ENCODE results near the gene MAP3K12.

Gene MAP3K12

GRCh38 chr12:53505555-53506449, 6.5 kb upstream of the MAP3K12 start:
- no peak overlapping the region for H3K27ac ChIP-seq
- H3K27me3 ChIP-seq (ENCODE audit: control insufficient read depth, insufficient read depth, low read length): no peaks in the 10 kb centered on the region
- no peak overlapping the region for H3K4me3 ChIP-seq (ENCODE audit: low read depth, low read length)
- no peaks in the 10 kb centered on the region for H3K36me3 ChIP-seq (ENCODE audit: control insufficient read depth, insufficient read depth, low read length)
- no peak overlapping the region for H2AFZ ChIP-seq
- H3K4me2 ChIP-seq (ENCODE audit: low read length): no peak overlapping the region
- TF ChIP-seq CTCF (IDR thresholded peaks at IDR 0.05): no peak
- peaks cover 11% of the 10 kb centered on the region for H3K4me1 ChIP-seq
- no peak overlapping the region for H3K9ac ChIP-seq
- peaks cover 2% of the 10 kb centered on the region for H3K79me2 ChIP-seq
- no peaks in the 10 kb centered on the region for H3K9me3 ChIP-seq (ENCODE audit: control insufficient read depth, low read length)

GRCh38 chr12:53505086-53505485, 5.8 kb upstream of the MAP3K12 start:
- H3K79me2 ChIP-seq: peaks cover 2% of the 10 kb centered on the region
- no peak overlapping the region for H3K27ac ChIP-seq
- no peak overlapping the region for H2AFZ ChIP-seq
- H3K27me3 ChIP-seq (ENCODE audit: control insufficient read depth, insufficient read depth, low read length): no peaks in the 10 kb centered on the region
- no peak for TF ChIP-seq CTCF (IDR thresholded peaks at IDR 0.05)
- H3K4me1 ChIP-seq: peaks cover 11% of the 10 kb centered on the region
- H3K36me3 ChIP-seq (ENCODE audit: control insufficient read depth, insufficient read depth, low read length): no peaks in the 10 kb centered on the region
- no peak overlapping the region for H3K9ac ChIP-seq
- no peak overlapping the region for H3K4me3 ChIP-seq (ENCODE audit: low read depth, low read length)
- H3K4me2 ChIP-seq (ENCODE audit: low read length): no peak overlapping the region
- no peaks in the 10 kb centered on the region for H3K9me3 ChIP-seq (ENCODE audit: control insufficient read depth, low read length)

GRCh38 chr12:53504004-53504920, 5.0 kb upstream of the MAP3K12 start:
- Histone ChIP-seq H3K27me3 (ENCODE audit: control insufficient read depth, insufficient read depth, low read length) (no peaks in the 10 kb centered on the region), H3K9me3 (ENCODE audit: control insufficient read depth, low read length) (no peaks in the 10 kb centered on the region), H3K36me3 (ENCODE audit: control insufficient read depth, insufficient read depth, low read length) (no peaks in the 10 kb centered on the region), H3K79me2 (peaks cover 2% of the 10 kb centered on the region), H3K9ac (no peak overlapping the region), H3K4me2 (ENCODE audit: low read length) (no peak overlapping the region), H3K4me1 (peaks cover 11% of the 10 kb centered on the region), H3K4me3 (ENCODE audit: low read depth, low read length) (no peak overlapping the region), H2AFZ (no peak overlapping the region), H3K27ac (no peak overlapping the region)
- TF ChIP-seq CTCF (IDR thresholded peaks at IDR 0.05): no peak

- H3K27ac ChIP-seq: peak overlapping the region; percentile 29
- TF ChIP-seq CTCF (IDR thresholded peaks at IDR 0.05): no peak
- no peak overlapping the region for H2AFZ ChIP-seq
- no peak overlapping the region for H3K9ac ChIP-seq
- H3K4me1 ChIP-seq: peaks cover 11% of the 10 kb centered on the region
- H3K27me3 ChIP-seq (ENCODE audit: control insufficient read depth, insufficient read depth, low read length): no peaks in the 10 kb centered on the region
- H3K4me3 ChIP-seq (ENCODE audit: low read depth, low read length): no peak overlapping the region
- H3K4me2 ChIP-seq (ENCODE audit: low read length): no peak overlapping the region
- no peaks in the 10 kb centered on the region for H3K9me3 ChIP-seq (ENCODE audit: control insufficient read depth, low read length)
- H3K36me3 ChIP-seq (ENCODE audit: control insufficient read depth, insufficient read depth, low read length): no peaks in the 10 kb centered on the region
- peaks cover 2% of the 10 kb centered on the region for H3K79me2 ChIP-seq
Observed at GRCh38 chr12:53502983-53503728, 3.9 kb upstream of the MAP3K12 start.

Data from parathyroid adenoma (tissue), 2 donors.